HUES64 (cell line): Measurements from ENCODE around the gene EXOC2.

Source experiments
- H3K27ac ChIP-seq: 2 replicates; pipeline ENCODE4 v1.7.0; 2013; ENCODE audit warnings: low read depth, low read length, inconsistent platforms
- H3K27me3 ChIP-seq: 2 replicates; pipeline ENCODE4 v1.6.1; 2013; ENCODE audit warnings: mild to moderate bottlenecking, low read length; ENCODE audit not compliant: insufficient read depth
- H3K36me3 ChIP-seq: 2 replicates; pipeline ENCODE4 v1.6.1; 2013; ENCODE audit warnings: mild to moderate bottlenecking, low read length; ENCODE audit not compliant: insufficient read depth
- H3K4me1 ChIP-seq: 2 replicates; pipeline ENCODE4 v1.6.1; 2013; ENCODE audit warnings: mild to moderate bottlenecking, low read length, moderate library complexity; ENCODE audit not compliant: insufficient read depth
- H3K4me3 ChIP-seq: 2 replicates; pipeline ENCODE4 v1.5.1; 2013; ENCODE audit warnings: mild to moderate bottlenecking, low read length, moderate library complexity
- H3K9ac ChIP-seq: 2 replicates; pipeline ENCODE4 v1.6.1; 2013; ENCODE audit warnings: mild to moderate bottlenecking, low read depth, low read length
- H3K9me3 ChIP-seq: 2 replicates; pipeline ENCODE4 v1.6.1; 2013; ENCODE audit warnings: low read depth, low read length; ENCODE audit not compliant: insufficient read depth
- WGBS: fragments of 150-250, 120-280 bp; methylation state at CpG from one replicate; pipeline ENCODE4 v1.1.7; 2013; ENCODE audit warnings: missing lambda C conversion rate; 5-methylcytosine and 5-hydroxymethylcytosine counted together

EXOC2 gene

DNA sequence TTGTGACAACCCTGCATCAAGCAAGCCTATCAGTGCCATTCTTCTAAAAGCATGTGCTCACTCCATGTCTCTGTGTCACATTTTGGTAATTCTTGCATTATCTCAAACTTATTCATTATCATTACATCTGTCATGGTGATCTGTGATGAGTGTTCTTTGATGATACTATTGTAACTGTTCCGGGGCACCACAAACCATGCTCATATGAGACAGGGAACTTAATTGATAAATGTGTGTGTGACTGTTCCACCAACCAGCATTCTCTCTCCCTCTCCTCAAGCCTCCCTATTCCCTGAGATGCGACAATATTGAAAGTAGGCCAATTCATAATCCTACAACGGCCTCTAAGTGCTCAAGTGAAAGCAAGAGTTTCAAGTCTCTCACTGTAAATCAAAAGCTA is 40.1 kb downstream of the EXOC2 start:
- Histone ChIP-seq H3K36me3 (0 out of 2 replicates have a peak, but pooled peaks cover 2% of the 10 kb centered on the region), H3K27me3 (no peaks in the 10 kb centered on the region)
- 93% methylated on average over 2 of the region's 3 CpGs for WGBS

DNA sequence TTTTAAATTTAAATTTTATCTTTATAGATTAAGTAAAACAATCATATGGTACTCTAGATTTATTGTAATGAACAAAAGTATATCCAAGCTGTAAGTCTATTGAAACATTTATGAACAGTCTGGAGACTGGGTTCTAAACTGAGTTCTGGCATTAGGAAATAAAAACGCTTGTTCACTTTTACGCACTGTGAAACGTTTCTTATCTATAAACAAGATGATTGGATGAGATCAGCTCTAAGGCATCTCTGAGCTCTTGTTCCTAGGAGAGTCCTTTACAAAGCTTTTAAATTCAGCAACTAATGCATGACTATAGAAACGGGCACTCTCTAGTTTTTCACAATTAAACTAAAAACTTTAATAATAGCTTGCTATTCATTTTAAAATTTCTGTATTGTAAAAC is 42.8 kb downstream of the EXOC2 start:
- WGBS: 54% methylated on average over 4 of the region's 4 CpGs
- no peaks in the 10 kb centered on the region for H3K36me3 ChIP-seq
- H3K27ac ChIP-seq: peak overlapping the region; percentile 67; the same call in 1 of the 2 replicates
- H3K4me1 ChIP-seq: peaks cover 24% of the 10 kb centered on the region
- no peaks in the 10 kb centered on the region for H3K27me3 ChIP-seq
- no peaks in the 10 kb centered on the region for H3K9me3 ChIP-seq
- H3K4me3 ChIP-seq: peak overlapping the region; percentile 22; the same call in 1 of the 2 replicates
- no peak overlapping the region; the same call in 1 of the 2 replicates for H3K9ac ChIP-seq

More for the DNA sequence above, 40.1 kb downstream of the EXOC2 start:
- Histone ChIP-seq H3K9ac (no peak overlapping the region), H3K4me1 (peaks cover 32% of the 10 kb centered on the region), H3K27ac (no peak overlapping the region), H3K9me3 (no peaks in the 10 kb centered on the region), H3K4me3 (no peak overlapping the region)

DNA sequence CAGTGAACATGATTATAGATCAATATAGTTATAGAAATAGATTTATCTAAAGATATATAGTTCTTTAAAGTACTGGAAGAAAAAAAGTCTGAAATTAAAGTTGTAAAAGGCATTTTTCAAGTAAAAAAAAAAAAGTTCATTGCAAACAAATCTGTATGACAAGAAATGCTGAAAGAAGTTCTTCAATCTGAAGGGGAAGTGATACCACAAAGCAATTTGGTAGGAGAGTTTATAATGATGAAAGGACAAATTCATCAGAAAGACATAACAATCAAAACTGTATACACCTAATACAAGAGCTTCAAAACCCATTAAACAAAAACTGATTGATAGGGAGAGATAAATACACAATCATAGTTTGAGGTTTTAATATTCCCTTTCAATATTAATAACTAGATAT is 50.1 kb downstream of the EXOC2 start:
- no peak overlapping the region for H3K27ac ChIP-seq
- H3K4me3 ChIP-seq: no peak overlapping the region
- H3K9me3 ChIP-seq: no peaks in the 10 kb centered on the region
- H3K36me3 ChIP-seq: no peaks in the 10 kb centered on the region
- H3K4me1 ChIP-seq: peaks cover 14% of the 10 kb centered on the region
- no peak overlapping the region for H3K9ac ChIP-seq
- no peaks in the 10 kb centered on the region for H3K27me3 ChIP-seq

DNA sequence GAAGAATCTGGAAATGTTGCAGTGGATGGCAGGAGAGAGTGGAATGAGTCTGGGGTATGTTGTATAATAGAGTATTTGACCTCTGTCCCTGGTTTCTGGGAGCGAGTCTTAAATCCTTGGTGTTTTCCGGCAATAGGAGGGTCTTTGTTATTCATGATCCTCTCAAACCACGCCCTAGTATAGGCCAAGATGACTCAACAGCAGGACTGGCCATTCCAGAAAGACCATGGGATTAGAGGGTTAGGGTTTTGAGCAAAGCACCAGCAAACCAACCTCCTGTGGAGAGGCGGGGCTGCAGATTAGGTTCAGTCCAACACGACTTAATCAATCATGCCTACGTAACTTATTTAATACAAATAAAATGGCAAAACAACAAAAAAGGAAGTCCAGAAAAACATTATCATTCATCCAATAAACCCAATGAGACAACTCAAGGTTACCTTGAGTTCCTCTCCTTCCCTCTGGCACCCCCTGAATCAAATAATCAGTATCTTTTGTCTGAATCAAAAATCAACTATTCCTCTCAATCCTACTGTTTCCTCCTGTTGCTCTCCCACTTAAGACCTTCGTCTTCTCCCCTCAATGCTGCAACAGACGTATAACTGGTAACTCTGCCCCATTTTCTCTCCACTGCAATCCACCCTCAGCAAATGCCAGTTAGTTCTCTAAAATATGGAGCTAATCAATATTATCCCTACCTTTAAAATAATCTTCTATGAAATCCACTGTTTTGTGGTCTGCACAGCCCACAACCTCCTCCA is 51.5 kb downstream of the EXOC2 start:
- no peak overlapping the region for H3K4me3 ChIP-seq
- no peak overlapping the region for H3K9ac ChIP-seq
- peaks cover 12% of the 10 kb centered on the region for H3K4me1 ChIP-seq
- WGBS: 89% methylated on average over 8 of the region's 8 CpGs
- H3K27ac ChIP-seq: no peak overlapping the region
- H3K27me3 ChIP-seq: no peaks in the 10 kb centered on the region
- H3K36me3 ChIP-seq: peaks cover 8% of the 10 kb centered on the region
- no peaks in the 10 kb centered on the region for H3K9me3 ChIP-seq

DNA sequence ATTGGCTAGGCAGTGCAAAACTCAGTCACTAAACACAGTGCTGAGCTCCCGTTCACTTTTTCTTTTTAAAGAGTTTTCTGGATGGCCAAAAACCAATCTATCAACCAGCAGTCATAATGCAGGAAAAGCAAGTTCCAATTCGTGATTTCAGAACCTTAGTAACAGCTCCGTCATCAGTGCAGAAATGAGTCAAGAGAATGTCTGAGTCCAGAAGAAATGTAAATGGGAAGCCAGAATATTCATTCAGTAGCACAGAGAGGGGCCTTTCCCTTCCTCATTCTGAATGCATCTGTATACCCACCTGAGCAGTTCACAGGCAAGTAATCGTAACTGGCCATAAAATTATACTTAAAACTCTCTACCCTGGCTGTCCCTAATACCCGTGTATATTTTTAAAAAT is 56.5 kb downstream of the EXOC2 start:
- Histone ChIP-seq H3K4me1 (peaks cover 8% of the 10 kb centered on the region), H3K27ac (no peak overlapping the region), H3K9me3 (no peaks in the 10 kb centered on the region), H3K36me3 (peaks cover 24% of the 10 kb centered on the region), H3K27me3 (no peaks in the 10 kb centered on the region), H3K9ac (no peak overlapping the region), H3K4me3 (no peak overlapping the region)
- 91% methylated on average over 5 of the region's 5 CpGs for WGBS

DNA sequence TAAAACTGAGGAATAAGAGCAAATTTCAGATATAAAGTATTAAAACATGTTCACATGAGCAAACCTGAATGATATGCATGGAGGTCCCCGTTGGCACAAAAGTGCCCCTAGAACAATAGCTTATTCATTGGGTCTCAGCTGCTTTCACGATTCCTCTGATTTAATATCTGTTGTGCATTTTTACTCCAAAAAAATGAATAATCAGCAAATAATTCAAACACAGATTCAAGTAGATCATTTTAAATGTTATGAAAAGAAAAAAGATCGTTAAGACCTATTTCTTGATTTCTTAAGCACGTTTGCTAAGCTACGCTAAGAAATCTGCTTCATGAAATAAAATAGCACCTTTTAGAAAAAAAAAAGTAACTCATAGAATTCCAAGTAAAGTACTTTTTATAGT is 57.7 kb downstream of the EXOC2 start:
- Histone ChIP-seq H3K9ac (no peak overlapping the region), H3K9me3 (no peaks in the 10 kb centered on the region), H3K4me1 (no peaks in the 10 kb centered on the region), H3K4me3 (no peak overlapping the region), H3K27me3 (no peaks in the 10 kb centered on the region), H3K27ac (no peak overlapping the region), H3K36me3 (peaks cover 30% of the 10 kb centered on the region)
- 89% methylated on average over 5 of the region's 5 CpGs for WGBS

DNA sequence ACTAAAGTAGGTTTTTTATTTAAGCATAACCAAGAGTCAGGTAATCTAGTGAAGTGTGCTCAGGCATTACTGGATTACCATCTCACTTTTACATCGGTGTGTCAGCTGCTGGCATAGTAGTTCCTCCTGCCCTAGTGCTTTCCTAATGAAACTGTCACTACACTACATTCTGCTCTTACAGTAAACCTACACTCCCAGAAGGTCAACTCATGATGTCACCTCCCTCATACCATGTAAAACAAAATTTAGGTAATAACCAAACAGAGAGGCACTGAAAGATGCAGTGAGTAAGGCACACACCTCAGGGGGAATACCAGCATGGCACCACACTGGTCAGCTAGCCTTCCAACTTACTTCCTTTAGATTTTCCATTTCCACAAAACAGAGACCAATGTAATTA is 59.3 kb downstream of the EXOC2 start:
- Histone ChIP-seq H3K27ac (no peak overlapping the region), H3K27me3 (no peaks in the 10 kb centered on the region), H3K36me3 (peaks cover 36% of the 10 kb centered on the region), H3K9ac (no peak overlapping the region), H3K4me3 (no peak overlapping the region), H3K9me3 (no peaks in the 10 kb centered on the region), H3K4me1 (no peaks in the 10 kb centered on the region)
- 92% methylated on average over 1 of the region's 1 CpG for WGBS

DNA sequence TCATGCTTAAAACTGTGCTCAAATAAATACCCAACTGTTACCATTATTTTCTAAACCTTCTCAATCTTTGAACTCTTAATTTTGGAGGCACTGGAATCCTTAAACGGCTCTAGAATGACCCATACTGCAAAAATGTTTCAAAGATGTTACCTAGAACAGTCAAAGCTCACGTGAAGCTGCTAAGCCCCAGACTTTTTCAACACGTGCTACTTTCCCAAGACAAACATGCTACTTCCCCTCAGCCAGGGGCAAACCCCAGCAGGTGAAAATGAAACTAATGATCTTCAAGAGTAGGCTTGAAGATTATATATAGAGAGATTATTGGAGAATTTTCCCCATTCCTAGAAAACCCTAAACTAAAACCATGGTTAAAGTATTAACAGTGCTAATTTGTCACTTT is 64.2 kb downstream of the EXOC2 start:
- no peaks in the 10 kb centered on the region for H3K27me3 ChIP-seq
- H3K36me3 ChIP-seq: peaks cover 23% of the 10 kb centered on the region
- no peak overlapping the region for H3K4me3 ChIP-seq
- H3K9me3 ChIP-seq: no peaks in the 10 kb centered on the region
- H3K4me1 ChIP-seq: peaks cover 13% of the 10 kb centered on the region; the same call in 1 of the 2 replicates
- 85% methylated on average over 3 of the region's 3 CpGs for WGBS
- no peak overlapping the region for H3K9ac ChIP-seq
- no peak overlapping the region for H3K27ac ChIP-seq

DNA sequence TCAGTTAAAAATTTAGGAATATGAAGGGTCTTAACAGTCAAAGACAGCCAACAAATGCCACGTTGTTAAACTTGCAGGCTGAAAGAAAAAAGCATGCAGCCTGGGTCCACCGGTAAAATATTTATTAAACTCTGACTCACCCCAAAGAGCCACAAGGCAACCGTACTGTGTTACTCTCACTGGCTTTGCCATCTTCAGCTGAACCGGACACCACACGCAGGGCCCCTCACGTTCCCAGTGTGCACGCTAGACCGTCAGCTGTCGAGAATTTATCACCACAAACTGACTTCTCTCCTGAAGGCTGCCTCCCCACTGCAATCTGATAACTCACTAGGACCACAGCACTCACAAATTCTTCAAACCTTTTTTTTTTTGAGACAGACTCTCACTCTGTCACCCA is 66.7 kb downstream of the EXOC2 start:
- Histone ChIP-seq H3K9me3 (no peaks in the 10 kb centered on the region), H3K27me3 (no peaks in the 10 kb centered on the region), H3K27ac (no peak overlapping the region), H3K4me1 (peaks cover 16% of the 10 kb centered on the region; the same call in 1 of the 2 replicates), H3K4me3 (no peak overlapping the region), H3K9ac (no peak overlapping the region), H3K36me3 (peaks cover 20% of the 10 kb centered on the region; the same call in 1 of the 2 replicates)
- 93% methylated on average over 9 of the region's 9 CpGs for WGBS

DNA sequence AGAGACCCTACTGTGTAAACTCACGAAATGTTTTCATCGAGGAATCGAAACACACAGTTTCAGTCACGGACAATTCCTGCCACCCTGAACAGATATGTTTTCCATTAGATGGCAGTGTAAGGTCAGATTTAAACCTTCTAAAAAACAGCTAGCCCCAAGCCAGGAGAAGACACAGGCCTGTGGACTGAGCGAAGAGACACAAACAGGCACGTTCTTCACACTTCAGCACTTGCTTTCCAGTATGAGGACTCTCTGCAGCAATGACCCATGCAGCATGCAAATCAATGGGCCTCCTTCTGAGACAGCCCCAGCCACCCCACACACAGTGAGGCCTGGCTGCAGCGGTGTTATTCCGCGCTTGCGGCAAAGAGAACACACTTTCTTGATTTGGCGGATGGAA is 68.0 kb downstream of the EXOC2 start:
- Histone ChIP-seq H3K36me3 (peaks cover 19% of the 10 kb centered on the region; the same call in 1 of the 2 replicates), H3K27me3 (no peaks in the 10 kb centered on the region), H3K27ac (peak overlapping the region; percentile 14; the same call in 1 of the 2 replicates), H3K9ac (peak overlapping the region; percentile 7; the same call in 1 of the 2 replicates), H3K9me3 (no peaks in the 10 kb centered on the region), H3K4me1 (peaks cover 16% of the 10 kb centered on the region; the same call in 1 of the 2 replicates), H3K4me3 (no peak overlapping the region)
- 80% methylated on average over 11 of the region's 11 CpGs for WGBS

DNA sequence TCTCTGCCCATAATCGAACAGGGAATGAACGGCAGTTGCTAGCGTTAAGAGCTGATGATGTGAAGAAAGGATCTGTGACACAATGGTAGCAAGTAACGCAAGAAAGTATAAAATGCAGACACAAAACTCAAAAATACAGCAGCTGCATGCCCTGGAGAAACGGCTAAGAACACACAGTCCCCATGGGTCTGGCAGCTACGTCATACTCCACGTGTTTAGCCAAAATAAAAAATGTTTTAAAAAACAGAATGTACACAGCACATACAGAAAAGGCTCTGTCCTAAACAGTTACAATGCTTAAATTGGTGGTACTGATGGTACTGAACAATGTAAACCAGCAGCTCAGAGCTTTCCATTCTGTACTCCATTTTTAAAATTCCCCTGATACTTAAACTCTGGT is 70.5 kb downstream of the EXOC2 start:
- 91% methylated on average over 7 of the region's 7 CpGs for WGBS
- H3K4me1 ChIP-seq: peaks cover 16% of the 10 kb centered on the region; the same call in 1 of the 2 replicates
- H3K9ac ChIP-seq: no peak overlapping the region
- H3K27me3 ChIP-seq: no peaks in the 10 kb centered on the region
- no peak overlapping the region for H3K4me3 ChIP-seq
- peaks cover 28% of the 10 kb centered on the region for H3K36me3 ChIP-seq
- H3K27ac ChIP-seq: no peak overlapping the region
- no peaks in the 10 kb centered on the region for H3K9me3 ChIP-seq
